ENCODE data around the gene ZNF276.

The ZNF276 gene

GRCh38 chr16:89704281-89704680 lies 17.1 kb upstream of the ZNF276 start:
- peak; percentile 9 for DNase-seq (ENCODE audit: low read depth)
- no peak for TF ChIP-seq CTCF (IDR thresholded peaks at IDR 0.05; ENCODE audit: insufficient read depth, low read depth, low read length, missing control alignments)

GRCh38 chr16:89705006-89705405 lies 16.3 kb upstream of the ZNF276 start:
- no peak for TF ChIP-seq CTCF (IDR thresholded peaks at IDR 0.05; ENCODE audit: insufficient read depth, low read depth, low read length, missing control alignments)
- DNase-seq (ENCODE audit: low read depth) = no peak
- no peak overlapping the region for H3K4me3 ChIP-seq (ENCODE audit: low read depth, low read length)

More at GRCh38 chr16:89704281-89704680, 17.1 kb upstream of the ZNF276 start:
- no peak overlapping the region for H3K4me3 ChIP-seq (ENCODE audit: low read depth, low read length)

- no peak for TF ChIP-seq CTCF (IDR thresholded peaks at IDR 0.05; ENCODE audit: insufficient read depth, low read depth, low read length, missing control alignments)
- DNase-seq (ENCODE audit: low read depth) = peak; percentile 2
- no peak overlapping the region for H3K4me3 ChIP-seq (ENCODE audit: low read depth, low read length)
Observed at GRCh38 chr16:89706518-89707260, 14.6 kb upstream of the ZNF276 start.

- H3K4me3 ChIP-seq (ENCODE audit: low read depth, low read length) = no peak overlapping the region
- peak; percentile 9 for DNase-seq (ENCODE audit: low read depth)
- no peak for TF ChIP-seq CTCF (IDR thresholded peaks at IDR 0.05; ENCODE audit: insufficient read depth, low read depth, low read length, missing control alignments)
Observed at GRCh38 chr16:89707695-89708094, 13.6 kb upstream of the ZNF276 start.

- TF ChIP-seq CTCF (IDR thresholded peaks at IDR 0.05; ENCODE audit: insufficient read depth, low read depth, low read length, missing control alignments) = no peak
- no peak for DNase-seq (ENCODE audit: low read depth)
- no peak overlapping the region for H3K4me3 ChIP-seq (ENCODE audit: low read depth, low read length)
Observed at GRCh38 chr16:89708481-89708931, 12.8 kb upstream of the ZNF276 start.

- no peak for TF ChIP-seq CTCF (IDR thresholded peaks at IDR 0.05; ENCODE audit: insufficient read depth, low read depth, low read length, missing control alignments)
Observed at GRCh38 chr16:89709166-89709565, 12.2 kb upstream of the ZNF276 start.

More at GRCh38 chr16:89709166-89709565, 12.2 kb upstream of the ZNF276 start:
- DNase-seq (ENCODE audit: low read depth) = no peak
- no peak overlapping the region for H3K4me3 ChIP-seq (ENCODE audit: low read depth, low read length)
